Measurements from ENCODE around the gene TRABD2B.

TRABD2B gene

GRCh38 chr1:47843781-47844557 is 153.2 kb downstream of the TRABD2B start:
- DNase-seq = no peak

GRCh38 chr1:47843059-47843458 is 154.1 kb downstream of the TRABD2B start:
- DNase-seq = no peak

GRCh38 chr1:47842228-47842919 is 154.8 kb downstream of the TRABD2B start:
- no peak for DNase-seq

GRCh38 chr1:47841356-47841755 is 155.8 kb downstream of the TRABD2B start:
- no peak for DNase-seq

GRCh38 chr1:47840393-47841190 is 156.6 kb downstream of the TRABD2B start:
- no peak for DNase-seq

GRCh38 chr1:47839433-47839760 is 157.8 kb downstream of the TRABD2B start:
- no peak for DNase-seq

- DNase-seq = no peak
Observed at GRCh38 chr1:47838562-47839432, 158.4 kb downstream of the TRABD2B start.

- DNase-seq = no peak
Observed at GRCh38 chr1:47837866-47838561, 159.2 kb downstream of the TRABD2B start.

GRCh38 chr1:47837056-47837830 is 159.9 kb downstream of the TRABD2B start:
- DNase-seq = no peak

GRCh38 chr1:47835409-47835808 is 161.8 kb downstream of the TRABD2B start:
- no peak for DNase-seq

- DNase-seq = no peak
Observed at GRCh38 chr1:47834326-47834725, 162.9 kb downstream of the TRABD2B start.

- DNase-seq = no peak
Observed at GRCh38 chr1:47830641-47831333, 166.4 kb downstream of the TRABD2B start.

GRCh38 chr1:47830021-47830420 is 167.2 kb downstream of the TRABD2B start:
- DNase-seq = no peak

- no peak for DNase-seq
Observed at GRCh38 chr1:47828978-47829377, 168.2 kb downstream of the TRABD2B start.

GRCh38 chr1:47827109-47827508 is 170.1 kb downstream of the TRABD2B start:
- no peak for DNase-seq

GRCh38 chr1:47824716-47825115 is 172.5 kb downstream of the TRABD2B start:
- no peak for DNase-seq

- DNase-seq = no peak
Observed at GRCh38 chr1:47824297-47824696, 172.9 kb downstream of the TRABD2B start.

- DNase-seq = no peak
Observed at GRCh38 chr1:47823040-47823808, 174.0 kb downstream of the TRABD2B start.

GRCh38 chr1:47821760-47822159 is 175.4 kb downstream of the TRABD2B start:
- DNase-seq = no peak

- no peak for DNase-seq
Observed at GRCh38 chr1:47819574-47819888, 177.7 kb downstream of the TRABD2B start.

All from hippocampal formation (tissue), 2 donors.